Vagina (tissue), 2 donors: Measurements from ENCODE around the gene ASB6. TPM values are rescaled to one million over a fixed set of nuclear protein-coding genes. Genes with fewer than 3 reads are reported as not detected.

Experiments
- DNase-seq, 2 donors: peaks; one replicate each; pipeline ENCODE4 v3.0.0-alpha.2; 2017; ENCODE audit errors: extremely low spot score in 2 of 2
- H3K27ac ChIP-seq: fragments of 200-600 bp; sonication (generic); one replicate; pipeline ENCODE4 v1.5.1; 2019
- H3K27me3 ChIP-seq: fragments of 200-600 bp; sonication (generic); one replicate; pipeline ENCODE4 v1.5.1; 2019
- H3K36me3 ChIP-seq, 2 donors: fragments of 200-600 bp; sonication (generic); one replicate each; pipeline ENCODE4 v1.5.1; 2017 to 2019
- H3K4me1 ChIP-seq: fragments of 200-600 bp; sonication (generic); one replicate; pipeline ENCODE4 v1.5.1; 2019
- H3K4me3 ChIP-seq, 2 donors: fragments of 200-600 bp; sonication (generic); 1 replicate in 1 of 2; 2 replicates in 1 of 2; pipeline ENCODE4 v1.5.1; 2016 to 2019
- H3K9me3 ChIP-seq: fragments of 200-600 bp; sonication (generic); one replicate; pipeline ENCODE4 v1.5.1; 2019
- POLR2A ChIP-seq, 2 donors: fragments of 450-650 bp; IDR thresholded peaks; one replicate each; pipeline ENCODE4 v1.6.1; 2017; ENCODE audit warnings: antibody characterized with exemption in 2 of 2, mild to moderate bottlenecking in 2 of 2, moderate library complexity in 2 of 2
- POLR2AphosphoS5 ChIP-seq, 2 donors: sonication (generic); formaldehyde crosslinking; IDR thresholded peaks; one replicate each; pipeline ENCODE4 v1.9.0; 2017; ENCODE audit warnings: antibody characterized with exemption in 2 of 2, mild to moderate bottlenecking in 2 of 2, low read depth in 1 of 2; ENCODE audit not compliant: insufficient read depth in 1 of 2
- intact Hi-C: fragments of 100-400 bp; cut with DNase I; formaldehyde crosslinking; loops from one replicate; pipeline ENCODE4 v1.15.1; 2023
- total RNA-seq: library from RNA; depleted of rRNA; stranded (reverse); fragments of >200 nt; gene quantifications from one replicate; pipeline ENCODE4 v1.2.3, GENCODE V29; 2016
- TF ChIP-seq, protein P1 (sequence below), 3 experiments: fragments of 450-650 bp in 2 of 3; fragments of 200-600 bp in 1 of 3; sonication (generic) in 1 of 3; IDR thresholded peaks; one replicate each; pipeline ENCODE4 v1.5.1; 2017 to 2019; ENCODE audit warnings: antibody characterized with exemption in 3 of 3, mild to moderate bottlenecking in 2 of 3, moderate library complexity in 2 of 3

The ASB6 gene
- total RNA-seq, 1 donor from 2014 or later: 18.9 TPM

- H3K4me1 ChIP-seq: peaks cover 66% of the 10 kb centered on the region
Observed at GRCh38 chr9:129627556-129628440, 14.2 kb downstream of the ASB6 start.

DNA sequence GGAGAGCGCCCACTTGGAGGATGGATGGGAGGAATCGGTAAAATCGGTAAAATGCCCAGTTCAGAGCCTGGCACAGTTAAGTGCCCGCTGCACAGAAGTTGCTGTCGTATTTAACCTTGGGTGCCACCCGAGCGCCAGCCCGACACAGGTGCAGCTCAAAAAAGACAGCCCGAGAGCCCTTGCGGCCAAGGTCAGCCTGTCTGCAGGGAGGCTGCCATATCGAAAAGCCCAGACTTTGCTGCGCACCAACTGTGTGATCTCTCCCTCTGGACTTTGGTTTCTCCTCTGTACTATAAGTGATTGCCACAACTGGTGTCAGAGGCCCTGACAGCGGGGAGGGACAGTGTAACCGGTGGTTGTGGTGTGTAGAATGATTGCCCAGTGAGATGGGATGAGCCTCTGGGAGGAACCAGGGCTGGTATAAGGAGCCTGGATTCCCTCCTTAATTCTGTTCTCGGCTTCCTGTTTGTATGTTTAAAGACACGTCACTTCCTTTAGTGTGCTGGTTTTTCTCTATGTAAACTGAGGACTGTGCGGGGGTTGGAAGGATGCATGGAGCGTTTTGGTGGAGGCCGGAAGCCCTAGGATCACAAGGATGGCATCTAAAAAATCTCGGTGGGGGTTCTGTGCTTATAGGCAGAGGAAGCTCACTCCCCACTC lies 15.2 kb downstream of the ASB6 start:
- no peak for DNase-seq
- H3K36me3 ChIP-seq: no peaks in the 10 kb centered on the region

More at GRCh38 chr9:129627556-129628440, 14.2 kb downstream of the ASB6 start:
- H3K36me3 ChIP-seq: peaks cover 0 to 5% of the 10 kb centered on the region in 2 donors
- TF ChIP-seq POLR2AphosphoS5 (IDR thresholded peaks at IDR 0.05; ENCODE audit: insufficient read depth in 1 of 2, low read depth in 1 of 2): no peak
- TF ChIP-seq POLR2A (IDR thresholded peaks at IDR 0.05): no peak
- TF ChIP-seq, protein P1, sequence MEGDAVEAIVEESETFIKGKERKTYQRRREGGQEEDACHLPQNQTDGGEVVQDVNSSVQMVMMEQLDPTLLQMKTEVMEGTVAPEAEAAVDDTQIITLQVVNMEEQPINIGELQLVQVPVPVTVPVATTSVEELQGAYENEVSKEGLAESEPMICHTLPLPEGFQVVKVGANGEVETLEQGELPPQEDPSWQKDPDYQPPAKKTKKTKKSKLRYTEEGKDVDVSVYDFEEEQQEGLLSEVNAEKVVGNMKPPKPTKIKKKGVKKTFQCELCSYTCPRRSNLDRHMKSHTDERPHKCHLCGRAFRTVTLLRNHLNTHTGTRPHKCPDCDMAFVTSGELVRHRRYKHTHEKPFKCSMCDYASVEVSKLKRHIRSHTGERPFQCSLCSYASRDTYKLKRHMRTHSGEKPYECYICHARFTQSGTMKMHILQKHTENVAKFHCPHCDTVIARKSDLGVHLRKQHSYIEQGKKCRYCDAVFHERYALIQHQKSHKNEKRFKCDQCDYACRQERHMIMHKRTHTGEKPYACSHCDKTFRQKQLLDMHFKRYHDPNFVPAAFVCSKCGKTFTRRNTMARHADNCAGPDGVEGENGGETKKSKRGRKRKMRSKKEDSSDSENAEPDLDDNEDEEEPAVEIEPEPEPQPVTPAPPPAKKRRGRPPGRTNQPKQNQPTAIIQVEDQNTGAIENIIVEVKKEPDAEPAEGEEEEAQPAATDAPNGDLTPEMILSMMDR (IDR thresholded peaks at IDR 0.05): no peak
- H3K27me3 ChIP-seq: no peaks in the 10 kb centered on the region
- peak overlapping the region; percentile 66 to 91 for H3K4me3 ChIP-seq
- no peaks in the 10 kb centered on the region for H3K9me3 ChIP-seq
- intact Hi-C loops: no loop called here
- no peak for DNase-seq
- H3K27ac ChIP-seq: peak overlapping the region; percentile 76

DNA sequence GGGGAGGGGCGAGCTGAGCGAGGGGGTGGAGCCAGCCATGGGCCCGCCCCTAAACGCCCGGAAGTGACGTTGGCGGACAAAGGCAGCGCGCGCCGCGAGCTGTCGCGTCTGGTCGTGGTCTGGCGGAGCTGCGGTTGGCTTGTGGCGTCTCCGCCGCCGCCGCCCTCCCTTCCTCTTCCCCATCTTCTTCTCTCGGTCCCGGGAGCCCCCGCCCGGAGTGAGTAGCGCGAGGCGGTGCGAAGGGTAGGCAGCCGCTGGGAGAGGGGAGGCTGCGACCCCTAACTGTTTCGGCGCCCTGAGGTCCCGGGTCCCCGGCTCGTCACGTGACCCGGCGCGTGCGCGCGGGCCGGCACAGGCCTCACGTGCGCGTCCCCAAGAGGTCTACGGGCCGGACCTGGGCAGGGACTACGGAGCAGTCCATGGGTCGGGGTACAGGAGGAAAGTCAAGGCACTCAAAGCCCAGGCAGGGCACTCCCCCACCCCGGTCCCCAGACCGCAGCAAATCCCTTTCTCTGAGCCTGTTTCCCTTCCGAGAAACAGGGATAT lies 15.8 kb downstream of the ASB6 start, which contains the start of gene NTMT1:
TSS of gene NTMT1 (plus strand) at position 85 of the 546 bp plus-strand sequence. CDS start 6,541 bp downstream, outside the sequence.
- peak within 1 kb of the TSS; percentile 76 for H3K27ac ChIP-seq
- intact Hi-C loops: no loop called here
- peaks cover 57% of the 10 kb centered on the region for H3K4me1 ChIP-seq
- no peaks in the 10 kb centered on the region for H3K9me3 ChIP-seq
- H3K27me3 ChIP-seq: no peaks in the 10 kb centered on the region
- TF ChIP-seq POLR2AphosphoS5 (IDR thresholded peaks at IDR 0.05; ENCODE audit: insufficient read depth in 1 of 2, low read depth in 1 of 2): peak; percentile 85 to 100
- peak in 1 of 2 donors; percentile 96 for TF ChIP-seq POLR2A (IDR thresholded peaks at IDR 0.05)
- TF ChIP-seq, protein P1 (IDR thresholded peaks at IDR 0.05): no peak
- no peak for DNase-seq
- peak within 1 kb of the TSS; percentile 66 to 91 for H3K4me3 ChIP-seq
- no peaks in the 10 kb centered on the region for H3K36me3 ChIP-seq

More for the DNA sequence above, 15.2 kb downstream of the ASB6 start:
- intact Hi-C loops: no loop called here
- H3K9me3 ChIP-seq: no peaks in the 10 kb centered on the region
- TF ChIP-seq POLR2AphosphoS5 (IDR thresholded peaks at IDR 0.05; ENCODE audit: insufficient read depth in 1 of 2, low read depth in 1 of 2): no peak
- no peak for TF ChIP-seq POLR2A (IDR thresholded peaks at IDR 0.05)
- TF ChIP-seq, protein P1 (IDR thresholded peaks at IDR 0.05): no peak
- H3K27me3 ChIP-seq: no peaks in the 10 kb centered on the region
- peaks cover 63% of the 10 kb centered on the region for H3K4me1 ChIP-seq
- peak overlapping the region; percentile 66 to 91 for H3K4me3 ChIP-seq
- H3K27ac ChIP-seq: peak overlapping the region; percentile 76

- Histone ChIP-seq H3K36me3 (no peaks in the 10 kb centered on the region), H3K9me3 (no peaks in the 10 kb centered on the region), H3K4me1 (peaks cover 54% of the 10 kb centered on the region), H3K27me3 (no peaks in the 10 kb centered on the region), H3K4me3 (no peak overlapping the region), H3K27ac (no peak overlapping the region)
- TF ChIP-seq, protein P1 (IDR thresholded peaks at IDR 0.05): no peak
- TF ChIP-seq POLR2AphosphoS5 (IDR thresholded peaks at IDR 0.05; ENCODE audit: insufficient read depth in 1 of 2, low read depth in 1 of 2) (no peak), POLR2A (IDR thresholded peaks at IDR 0.05) (no peak)
- intact Hi-C loops: no loop called here
- DNase-seq: no peak
Observed at GRCh38 chr9:129624947-129625346, 17.0 kb downstream of the ASB6 start.
